ENCODE results near the gene SLC7A10.

Gene SLC7A10

DNA sequence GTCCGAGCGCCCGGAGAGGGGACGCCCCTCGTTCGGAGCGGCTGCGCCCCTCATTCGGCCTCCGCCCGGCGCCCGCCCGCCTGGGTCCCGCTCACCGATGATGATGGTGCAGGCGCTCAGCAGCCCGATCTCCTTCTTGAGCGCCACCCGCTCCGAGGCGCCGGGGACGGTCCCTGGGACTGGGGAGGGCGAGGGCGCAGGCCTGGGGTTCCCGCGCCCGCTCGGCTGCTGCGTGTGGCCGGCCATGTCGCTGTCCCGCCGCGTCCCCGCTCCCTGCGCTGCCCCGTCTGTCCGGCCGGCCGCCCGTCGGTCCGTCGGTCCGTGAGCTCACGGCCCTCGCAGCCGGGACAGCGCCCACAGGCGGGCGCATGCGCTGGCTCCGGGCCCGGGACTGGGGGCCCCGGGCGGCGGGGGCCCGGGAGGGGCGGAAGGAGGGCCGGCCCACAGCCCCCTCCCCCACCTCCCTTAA, at the start of gene SLC7A10:
SLC7A10 (minus strand) TSS at position 393 of the 469 bp plus-strand sequence; CDS start at position 246, 147 bp downstream.
- no peak for TF ChIP-seq ZNF274 (IDR thresholded peaks at IDR 0.05; ENCODE audit: low read depth, low read length)
- no peak within 1 kb of the TSS for H3K4me3 ChIP-seq (ENCODE audit: low read length)

DNA sequence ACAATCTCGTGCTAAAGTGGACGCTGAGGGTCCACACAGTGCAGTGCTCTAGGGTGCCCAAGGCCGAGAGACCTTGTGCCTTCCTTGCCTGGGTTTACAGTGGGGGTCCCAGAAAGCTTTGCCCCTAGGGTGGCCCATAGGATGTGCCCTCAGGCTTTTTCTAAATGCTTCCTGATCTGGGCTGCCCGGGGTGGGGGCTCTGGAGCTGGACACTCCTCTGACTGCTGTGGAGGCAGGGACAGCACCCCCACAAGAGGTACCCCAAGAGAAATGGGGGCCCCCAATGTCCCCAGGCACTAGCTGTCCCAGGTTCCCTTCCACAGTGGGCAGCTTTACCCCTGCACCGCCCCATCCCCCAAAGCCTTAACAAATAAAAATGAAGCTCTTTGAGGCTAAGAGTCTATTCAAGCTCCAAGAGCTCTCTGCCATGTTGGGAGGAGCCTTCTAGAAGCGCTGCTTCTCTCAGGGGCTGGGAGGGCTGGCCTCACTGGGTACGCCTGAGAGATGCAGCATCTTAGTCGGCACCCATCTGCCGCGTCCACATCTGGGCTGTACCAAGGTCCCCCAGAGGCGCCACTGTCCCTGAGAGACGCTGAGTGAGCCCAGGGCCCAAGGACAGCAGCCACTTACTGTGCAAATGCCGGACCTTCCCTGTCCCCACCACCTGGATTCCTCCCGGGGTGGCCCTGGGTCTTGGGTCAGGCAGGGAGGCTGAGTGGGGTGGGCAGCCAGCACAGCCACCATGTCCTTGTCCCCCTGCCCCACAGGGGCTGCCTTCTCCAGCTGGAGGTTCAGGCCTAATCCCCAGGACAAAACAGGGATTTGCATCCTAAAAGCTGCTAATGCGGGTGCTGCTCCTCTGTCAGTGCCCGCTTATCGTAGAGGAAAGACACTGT, 49.3 kb upstream of the SLC7A10 start:
- no peak overlapping the region for H3K4me3 ChIP-seq (ENCODE audit: low read length)
- TF ChIP-seq ZNF274 (IDR thresholded peaks at IDR 0.05; ENCODE audit: low read depth, low read length) = no peak

DNA sequence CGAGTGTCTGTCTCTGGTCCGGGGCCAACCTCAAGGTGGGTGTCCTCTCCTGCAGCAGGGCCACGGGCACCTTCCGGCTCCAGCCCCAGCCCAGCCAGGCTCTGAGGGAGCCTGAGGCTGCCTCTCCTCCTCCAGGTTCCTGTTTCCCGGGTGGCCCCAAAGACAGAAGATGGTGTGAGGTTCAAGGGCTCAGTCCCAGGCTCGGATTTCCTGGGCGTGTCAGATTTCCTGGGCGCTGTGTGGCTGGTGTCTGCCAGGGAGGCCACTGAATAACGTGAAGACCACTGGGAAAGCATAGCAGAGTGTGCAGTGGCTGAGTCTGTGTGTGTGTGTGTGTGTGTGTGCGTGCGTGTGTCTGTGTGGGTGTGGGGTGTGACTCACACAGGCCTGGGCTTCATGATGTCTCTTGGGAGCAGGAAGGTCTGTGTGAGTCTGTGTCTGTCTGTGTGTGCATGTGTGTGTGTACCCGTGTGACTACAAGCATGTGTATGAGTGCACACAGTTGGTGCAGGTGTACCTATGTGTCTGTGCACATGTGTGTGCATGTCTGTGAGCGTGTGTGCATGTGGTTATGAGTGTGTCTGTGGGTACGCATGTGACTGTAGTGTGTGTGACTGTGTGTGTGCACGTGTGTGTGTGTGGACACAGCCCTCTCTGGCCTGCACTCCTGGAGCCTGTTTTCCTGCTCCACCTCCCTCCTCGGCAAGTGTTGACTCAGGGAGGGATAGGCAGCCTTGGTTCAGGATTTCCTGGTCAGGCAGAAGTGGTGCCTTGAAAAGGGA, 48.4 kb upstream of the SLC7A10 start:
- TF ChIP-seq ZNF274 (IDR thresholded peaks at IDR 0.05; ENCODE audit: low read depth, low read length) = no peak
- no peak overlapping the region for H3K4me3 ChIP-seq (ENCODE audit: low read length)

GRCh38 chr19:33273065-33273736, 47.6 kb upstream of the SLC7A10 start:
- H3K4me3 ChIP-seq (ENCODE audit: low read length) = no peak overlapping the region
- no peak for TF ChIP-seq ZNF274 (IDR thresholded peaks at IDR 0.05; ENCODE audit: low read depth, low read length)

GRCh38 chr19:33271246-33272021, 45.8 kb upstream of the SLC7A10 start:
- TF ChIP-seq ZNF274 (IDR thresholded peaks at IDR 0.05; ENCODE audit: low read depth, low read length) = no peak
- no peak overlapping the region for H3K4me3 ChIP-seq (ENCODE audit: low read length)

DNA sequence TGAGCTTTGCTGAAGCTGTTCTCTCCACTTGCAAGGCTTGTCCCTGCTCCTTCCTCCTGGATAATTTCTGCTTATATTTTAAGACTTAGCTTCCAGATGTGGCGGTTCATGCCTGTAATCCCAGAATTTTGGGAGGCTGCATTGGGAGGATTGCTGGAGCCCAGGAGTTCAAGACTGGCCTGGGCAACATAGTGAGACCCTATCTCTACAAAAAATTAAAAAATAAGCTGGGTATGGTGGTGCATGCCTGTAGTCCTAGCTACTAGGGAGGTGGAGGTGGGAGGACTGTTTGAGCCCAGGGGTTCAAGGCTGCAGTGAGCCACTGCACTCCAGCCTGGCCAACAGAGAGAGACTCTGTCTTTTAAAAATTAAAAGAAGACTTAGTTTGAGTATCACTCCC, 45.1 kb upstream of the SLC7A10 start:
- no peak overlapping the region for H3K4me3 ChIP-seq (ENCODE audit: low read length)
- no peak for TF ChIP-seq ZNF274 (IDR thresholded peaks at IDR 0.05; ENCODE audit: low read depth, low read length)

DNA sequence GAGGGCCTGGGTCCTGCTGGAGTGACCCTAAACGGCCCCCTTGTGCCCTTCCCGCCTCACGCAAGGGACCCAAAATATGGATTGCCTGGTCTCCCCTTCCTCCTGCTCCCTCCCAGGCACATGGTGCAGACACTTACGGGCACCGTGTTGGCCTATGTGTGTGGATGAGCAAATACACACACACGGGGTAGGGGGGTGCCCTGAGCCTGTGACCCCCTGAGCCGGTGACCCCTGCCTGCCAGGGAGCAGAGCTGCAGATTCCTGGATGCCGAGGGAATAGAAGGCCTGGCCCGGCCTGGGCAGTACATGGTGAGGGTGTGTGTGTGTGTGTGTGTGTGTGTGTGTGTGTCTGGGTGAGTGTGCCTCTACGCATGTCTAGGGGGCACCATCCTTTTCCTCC, 43.4 kb upstream of the SLC7A10 start:
- no peak overlapping the region for H3K4me3 ChIP-seq (ENCODE audit: low read length)
- TF ChIP-seq ZNF274 (IDR thresholded peaks at IDR 0.05; ENCODE audit: low read depth, low read length) = no peak

DNA sequence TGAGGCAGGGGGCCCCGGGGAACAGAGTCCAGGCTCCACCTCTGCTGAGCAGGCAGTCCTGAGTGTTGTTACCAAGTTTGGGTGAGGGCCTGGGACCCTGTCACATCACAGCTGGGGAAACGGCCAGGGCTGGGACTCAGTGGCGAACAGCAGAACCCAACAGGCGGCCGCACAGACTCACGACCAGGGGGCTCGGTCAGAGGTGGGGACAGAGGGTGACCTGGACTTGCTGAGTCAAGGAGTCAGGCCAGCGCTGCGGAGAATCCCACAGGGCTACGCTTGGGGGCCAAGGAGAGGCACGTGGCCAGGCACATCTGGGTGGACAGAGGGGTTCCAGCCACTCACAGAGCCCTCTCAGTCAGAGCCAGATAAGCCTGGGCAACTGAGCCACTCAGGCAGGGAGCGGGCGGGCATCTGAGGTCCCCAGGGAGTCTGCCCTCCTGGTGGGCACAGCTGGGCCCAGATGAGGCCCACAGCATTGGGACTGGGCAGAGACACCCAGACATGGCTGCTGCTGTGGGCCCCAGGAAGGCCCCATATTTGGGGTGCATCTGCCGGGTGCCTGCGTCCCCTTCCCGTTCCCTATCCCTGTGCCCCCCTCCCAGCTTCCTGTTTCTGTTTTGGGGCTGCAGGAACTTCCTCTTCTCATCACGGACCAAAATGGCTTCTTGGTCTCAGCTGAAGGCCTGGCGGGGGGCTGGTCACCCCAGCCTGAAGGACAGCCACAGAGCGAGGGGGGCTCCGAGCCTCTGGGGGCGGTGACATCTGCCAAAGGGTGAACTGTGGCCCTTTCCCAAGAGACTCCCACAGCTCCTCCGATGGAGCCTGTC, 42.7 kb upstream of the SLC7A10 start:
- no peak for TF ChIP-seq ZNF274 (IDR thresholded peaks at IDR 0.05; ENCODE audit: low read depth, low read length)
- no peak overlapping the region for H3K4me3 ChIP-seq (ENCODE audit: low read length)

DNA sequence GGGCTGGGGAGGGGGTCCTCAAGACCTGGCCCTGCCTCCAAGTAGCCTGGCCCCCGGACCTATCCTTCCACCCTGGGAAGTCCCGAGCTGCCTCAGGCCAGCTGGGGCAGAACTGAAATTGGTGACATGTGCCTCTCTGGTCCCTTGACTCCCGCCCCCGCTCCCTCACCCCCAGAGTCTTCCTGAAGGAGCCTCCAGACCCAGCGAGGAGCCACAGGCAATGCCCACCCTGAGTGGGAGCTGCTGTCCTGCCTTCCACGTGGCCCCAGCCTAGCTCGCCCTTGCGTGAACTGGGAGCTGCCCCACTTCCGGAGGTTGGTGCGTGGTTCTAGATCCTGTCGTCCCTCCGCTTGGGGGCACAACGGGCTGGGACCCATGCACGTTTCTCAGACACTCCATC, 42.1 kb upstream of the SLC7A10 start:
- no peak overlapping the region for H3K4me3 ChIP-seq (ENCODE audit: low read length)
- no peak for TF ChIP-seq ZNF274 (IDR thresholded peaks at IDR 0.05; ENCODE audit: low read depth, low read length)

DNA sequence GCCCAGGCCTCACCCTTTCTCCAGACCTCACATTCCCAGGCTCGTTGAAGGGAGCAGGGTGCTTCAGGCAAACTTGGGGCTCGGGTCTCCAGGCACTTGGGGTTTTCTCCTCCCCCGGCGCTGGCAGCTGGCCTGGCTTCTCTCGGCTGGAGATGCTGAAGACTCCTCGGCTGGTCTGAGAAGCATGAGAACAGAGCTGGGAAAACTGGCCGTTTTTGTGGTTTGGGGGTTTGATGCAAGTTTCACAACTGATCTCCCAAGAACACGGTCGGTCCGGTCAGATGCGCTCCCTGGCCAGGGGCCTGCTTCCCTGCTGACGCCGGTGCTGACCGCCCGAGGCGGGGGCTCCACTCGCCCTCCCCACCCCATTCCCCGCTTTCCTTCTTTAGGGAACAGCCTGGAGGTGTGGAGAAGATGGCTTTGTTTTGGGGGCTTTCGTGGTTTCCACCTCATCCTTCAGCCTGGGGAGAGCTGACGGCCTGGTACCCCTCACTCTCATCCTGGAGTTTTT, 41.4 kb upstream of the SLC7A10 start:
- no peak overlapping the region for H3K4me3 ChIP-seq (ENCODE audit: low read length)
- no peak for TF ChIP-seq ZNF274 (IDR thresholded peaks at IDR 0.05; ENCODE audit: low read depth, low read length)

DNA sequence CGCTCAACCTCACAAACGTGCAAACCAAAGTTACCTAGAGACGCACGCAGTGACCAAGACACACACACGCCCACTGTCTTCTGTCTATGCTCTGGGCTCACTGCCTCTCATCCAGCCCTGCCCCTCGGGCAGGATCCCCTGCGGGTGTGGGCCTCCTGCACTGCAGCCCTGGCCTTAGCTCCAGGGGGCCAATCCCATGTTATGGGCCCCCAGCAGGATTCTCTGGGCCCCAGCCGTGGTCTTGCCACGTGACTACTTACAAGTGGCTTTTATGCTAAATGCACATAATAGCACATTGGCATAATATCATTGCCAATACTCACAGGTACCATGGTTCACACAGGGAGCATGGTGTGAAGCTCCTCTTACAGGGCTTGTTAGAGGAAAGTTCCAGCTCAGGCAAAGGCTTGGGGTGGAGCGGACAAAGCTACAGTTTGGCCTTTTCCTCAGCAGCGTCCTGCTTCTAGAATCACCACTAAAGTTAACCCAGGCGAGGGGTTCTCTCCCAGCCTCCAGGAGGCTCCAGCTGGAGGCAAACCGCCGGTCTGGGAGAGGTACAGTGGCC, 39.3 kb upstream of the SLC7A10 start:
- no peak for TF ChIP-seq ZNF274 (IDR thresholded peaks at IDR 0.05; ENCODE audit: low read depth, low read length)
- no peak overlapping the region for H3K4me3 ChIP-seq (ENCODE audit: low read length)

- no peak overlapping the region for H3K4me3 ChIP-seq (ENCODE audit: low read length)
- TF ChIP-seq ZNF274 (IDR thresholded peaks at IDR 0.05; ENCODE audit: low read depth, low read length) = no peak
Observed at GRCh38 chr19:33263325-33264023, 37.8 kb upstream of the SLC7A10 start.
